Measurements from ENCODE around the gene PCDH11X.
"Not testable (repeated sequence)": the region's sequence is repeated elsewhere in the genome, so short reads cannot be mapped to it uniquely, and the experiment has no call there.

GRCh38 chrX:91780698-91781097 lies 1.5 kb downstream of the PCDH11X start:
- TF ChIP-seq POLR2A, CTCF (IDR thresholded peaks at IDR 0.05): not testable (repeated sequence)
